Measurements from ENCODE around the gene ACAT1. TPM values are rescaled to one million over a fixed set of nuclear protein-coding genes. Genes with fewer than 3 reads are reported as not detected.
"Not testable (repeated sequence)": the region's sequence is repeated elsewhere in the genome, so short reads cannot be mapped to it uniquely, and the experiment has no call there.

ACAT1 gene
- 100 to 1,000 TPM in 1 of 4 donors, 10 to 100 TPM in 3; 39.0 to 101 (median 79.9) TPM for polyA plus RNA-seq (ENCODE audit: insufficient read length in 4 of 4)

DNA sequence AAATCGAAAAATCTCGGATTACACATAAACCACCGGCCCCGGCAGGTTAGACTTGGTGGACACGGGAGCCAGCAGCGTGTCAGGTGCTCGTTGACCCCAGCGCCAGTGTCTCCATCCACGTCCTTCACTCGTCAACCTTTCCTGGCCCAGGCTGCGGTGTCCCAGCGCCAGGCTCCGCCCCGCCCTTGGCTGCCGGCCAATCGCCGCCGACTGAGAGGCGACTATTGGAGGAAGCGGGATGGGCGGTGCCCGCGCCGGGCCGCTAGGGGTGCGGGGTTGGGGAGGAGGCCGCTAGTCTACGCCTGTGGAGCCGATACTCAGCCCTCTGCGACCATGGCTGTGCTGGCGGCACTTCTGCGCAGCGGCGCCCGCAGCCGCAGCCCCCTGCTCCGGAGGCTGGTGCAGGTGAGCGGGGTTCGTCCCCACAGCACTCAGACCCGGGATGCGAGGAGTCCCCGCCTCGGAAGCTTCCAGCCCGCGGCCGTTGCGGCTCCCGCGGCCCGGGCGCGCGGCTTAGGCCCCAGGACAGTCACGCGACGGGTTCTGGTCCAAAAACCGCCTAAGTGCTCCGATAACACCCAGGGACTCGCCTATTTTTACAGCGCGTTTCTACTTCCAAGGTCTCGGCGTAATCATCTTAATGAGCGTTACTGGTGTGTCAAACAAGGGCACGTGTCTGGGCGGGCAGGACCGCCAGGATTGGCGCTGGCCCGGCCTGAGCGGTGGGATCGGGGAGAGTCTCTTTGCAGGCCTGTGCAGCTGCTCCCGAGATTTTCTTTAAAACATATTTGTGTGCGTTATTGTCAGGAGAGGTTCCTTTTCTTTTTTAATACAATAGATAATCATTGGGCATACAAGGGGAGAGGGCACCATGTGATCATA, at the start of gene ACAT1:
Gene ACAT1 (plus strand): TSS at position 294 of the 882 bp plus-strand sequence. CDS start 40 bp downstream, at position 334.
- peak; percentile 69 to 82 (median 80) for DNase-seq (ENCODE audit: low read depth in 4 of 4, low spot score in 3 of 4)

DNA sequence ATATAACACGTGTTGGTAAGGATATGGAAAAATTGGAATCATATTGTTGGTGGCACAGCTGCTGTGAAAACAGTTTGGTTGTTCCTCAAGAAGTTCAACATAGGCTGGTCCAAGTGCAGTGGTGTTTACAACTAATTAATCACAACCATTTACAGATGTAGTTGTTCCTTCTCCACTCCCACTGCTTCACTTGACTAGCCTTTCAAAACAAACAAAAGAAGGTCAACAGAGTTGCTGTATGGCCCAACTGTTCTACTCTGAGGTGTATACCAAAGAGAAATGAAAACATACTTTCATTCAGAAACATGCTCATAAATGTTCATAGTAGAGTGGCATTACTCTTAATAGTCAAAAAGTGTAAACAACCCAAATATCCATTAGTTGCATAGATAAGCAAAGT, 36.6 kb upstream of the ACAT1 start:
- DNase-seq (ENCODE audit: low read depth in 4 of 4, low spot score in 3 of 4): peak in 2 of 4 donors; percentile 2 to 9

DNA sequence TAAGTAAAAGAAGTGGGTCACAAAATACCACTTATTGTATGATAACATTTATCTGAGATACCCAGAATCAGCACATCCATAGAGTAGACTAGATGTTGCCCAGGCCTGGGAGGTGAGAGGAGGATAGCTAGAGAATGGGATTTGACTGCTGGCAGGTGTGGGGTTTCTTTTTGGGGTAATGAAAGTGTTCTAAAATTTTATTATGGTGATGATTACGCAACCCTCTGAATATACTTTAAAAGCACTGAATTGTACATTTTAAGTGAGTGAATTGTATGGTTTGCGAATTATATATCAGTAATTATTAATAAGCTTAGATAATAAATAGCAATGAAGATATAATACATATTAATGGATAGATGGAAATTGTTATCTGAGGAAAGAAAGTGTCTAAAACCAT, 35.7 kb upstream of the ACAT1 start:
- DNase-seq (ENCODE audit: low read depth in 4 of 4, low spot score in 3 of 4): no peak

DNA sequence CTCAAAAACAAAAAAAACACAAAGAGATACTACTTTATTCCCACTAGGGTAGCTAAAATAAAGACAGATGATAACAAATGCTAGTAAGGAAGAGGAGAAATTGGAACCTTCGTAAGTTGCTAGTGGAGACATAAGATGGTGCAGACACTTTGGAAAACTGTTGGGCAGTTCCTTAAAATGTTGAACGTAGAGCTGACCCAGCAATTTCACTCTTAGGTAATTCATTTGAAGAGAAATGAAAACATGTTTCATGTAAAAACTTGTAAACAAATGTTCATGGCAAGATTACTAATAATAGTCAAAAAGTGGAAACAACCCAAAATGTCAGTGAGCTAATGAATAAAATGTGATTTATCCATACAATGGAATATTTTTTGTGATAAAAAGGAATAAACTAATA, 29.2 kb upstream of the ACAT1 start:
- DNase-seq (ENCODE audit: low read depth in 4 of 4, low spot score in 3 of 4): no peak

DNA sequence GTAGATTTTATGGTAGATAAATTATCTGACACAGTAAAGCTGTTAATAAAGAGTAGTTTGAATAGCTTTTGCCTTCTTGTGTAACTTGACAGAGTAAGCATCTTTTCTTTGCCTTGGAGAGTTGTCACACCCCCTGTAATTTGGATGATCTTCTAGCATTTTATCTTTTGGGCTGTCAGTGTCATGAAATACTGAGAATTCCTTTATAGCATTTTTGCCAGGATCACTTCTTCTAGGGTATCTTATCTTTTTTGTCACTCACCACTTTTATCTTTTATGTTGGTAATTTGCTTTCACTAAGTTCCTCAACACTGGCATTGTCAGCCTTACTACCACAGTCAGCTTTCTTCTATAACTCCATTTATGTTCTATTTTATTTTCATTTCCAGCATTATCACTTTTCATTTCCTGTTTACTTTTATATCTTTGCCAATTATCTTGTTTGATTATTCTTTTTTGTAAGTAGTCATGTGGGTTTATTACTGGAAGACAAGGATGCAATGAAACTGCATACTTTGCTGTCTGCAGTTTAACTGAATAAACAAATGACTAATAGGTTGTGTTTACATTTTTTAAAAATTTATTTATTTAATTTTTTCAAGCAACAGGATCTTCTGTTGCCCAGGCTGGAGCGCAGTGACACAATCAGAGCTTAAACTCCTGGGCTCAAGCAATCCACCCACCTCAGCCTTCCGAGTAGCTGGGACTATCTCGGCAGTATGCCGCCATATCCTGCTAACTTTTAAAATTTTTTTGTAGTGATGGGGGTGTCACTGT, 28.1 kb upstream of the ACAT1 start:
- DNase-seq (ENCODE audit: low read depth in 4 of 4, low spot score in 3 of 4): no peak

DNA sequence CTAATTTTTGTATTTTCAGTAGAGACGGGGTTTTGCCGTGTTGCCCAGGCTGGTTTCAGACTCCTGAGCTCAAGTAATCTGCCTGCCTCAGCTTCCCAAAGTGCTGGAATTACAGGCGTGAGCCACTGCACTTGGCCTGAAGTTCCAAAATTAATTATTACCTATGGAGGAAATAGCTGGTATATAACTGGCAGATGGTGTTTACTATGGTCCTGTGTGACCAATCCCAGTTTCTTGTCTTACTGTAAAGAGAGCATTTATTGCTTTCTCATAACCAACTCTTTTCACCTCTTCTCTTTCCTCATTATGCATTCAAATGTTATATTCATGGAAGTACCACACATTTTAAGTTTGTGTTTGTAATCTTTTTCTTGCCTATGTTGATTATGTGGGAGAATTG, 24.2 kb upstream of the ACAT1 start:
- DNase-seq (ENCODE audit: low read depth in 4 of 4, low spot score in 3 of 4): no peak

DNA sequence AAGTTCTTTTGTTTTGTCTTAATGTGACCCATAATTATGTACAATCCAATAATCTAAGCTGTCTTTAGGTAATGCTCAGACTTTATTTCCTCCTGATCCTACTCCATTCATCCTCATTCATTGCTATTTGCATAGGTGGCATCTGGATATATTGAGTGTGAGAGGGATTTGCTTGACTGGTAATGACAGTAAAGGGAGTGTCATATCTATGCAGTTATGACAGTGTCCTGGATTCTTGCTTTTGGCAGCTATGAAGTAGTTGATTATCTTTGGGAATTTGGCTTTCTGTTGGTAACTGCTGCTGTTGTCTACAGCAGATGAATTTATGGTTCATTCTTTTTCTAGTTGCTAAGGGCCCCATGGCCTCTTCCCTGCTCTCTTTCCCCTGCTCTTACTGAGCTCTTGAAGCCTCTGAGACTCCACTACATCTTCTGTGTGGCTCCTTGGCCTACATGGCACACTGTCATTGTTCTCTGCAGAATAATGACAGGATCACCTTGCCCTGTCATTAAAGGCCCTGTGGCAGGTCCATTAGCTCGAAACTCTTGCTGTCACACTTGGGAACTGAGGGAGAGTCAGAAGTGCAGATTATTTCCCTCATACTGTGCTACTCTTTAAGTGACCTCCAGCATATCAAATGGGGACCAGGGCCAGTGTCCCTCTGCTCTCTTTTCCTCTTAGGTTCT, 20.1 kb upstream of the ACAT1 start:
- no peak for DNase-seq (ENCODE audit: low read depth in 4 of 4, low spot score in 3 of 4)

DNA sequence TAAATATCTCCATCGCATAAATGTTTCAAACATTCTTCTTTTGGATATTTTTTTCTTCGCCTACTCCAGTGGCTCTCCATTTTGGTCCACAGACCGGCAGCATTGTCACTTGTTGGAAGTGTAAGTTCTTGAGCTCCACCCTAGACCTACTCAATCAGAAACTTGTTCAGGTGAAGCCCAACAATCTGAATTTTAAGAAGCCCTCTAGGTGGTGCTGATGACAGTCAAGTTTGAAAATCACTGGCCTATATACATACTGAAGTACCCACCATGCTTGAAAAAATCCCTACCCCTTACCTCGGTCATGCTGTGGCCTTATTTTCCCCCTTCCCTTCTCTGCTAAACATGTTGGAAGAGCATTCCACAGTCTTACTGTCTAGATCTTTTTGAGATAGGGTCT, 10.2 kb upstream of the ACAT1 start:
- DNase-seq (ENCODE audit: low read depth in 4 of 4, low spot score in 3 of 4): no peak

DNA sequence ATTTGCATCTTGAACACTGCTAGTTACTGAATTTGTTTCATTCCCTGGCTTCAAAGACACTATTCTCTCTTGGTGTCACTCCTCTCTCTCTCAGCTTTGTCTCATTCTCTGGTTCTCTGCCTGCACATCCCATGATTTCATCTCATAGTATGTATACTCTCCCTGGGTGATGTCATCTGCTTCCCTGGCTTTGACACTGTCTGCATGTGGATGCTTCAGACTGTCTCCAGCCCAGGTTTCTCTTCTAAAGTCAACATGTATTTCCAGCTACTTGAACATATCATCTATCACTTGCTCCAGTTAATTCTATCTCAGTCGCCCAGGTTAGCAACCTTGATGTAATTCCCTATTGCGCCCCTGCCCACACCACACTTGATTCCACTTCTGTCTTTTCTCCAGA, 9.3 kb upstream of the ACAT1 start:
- peak in 1 of 4 donors; percentile 15 for DNase-seq (ENCODE audit: low read depth in 4 of 4, low spot score in 3 of 4)

DNA sequence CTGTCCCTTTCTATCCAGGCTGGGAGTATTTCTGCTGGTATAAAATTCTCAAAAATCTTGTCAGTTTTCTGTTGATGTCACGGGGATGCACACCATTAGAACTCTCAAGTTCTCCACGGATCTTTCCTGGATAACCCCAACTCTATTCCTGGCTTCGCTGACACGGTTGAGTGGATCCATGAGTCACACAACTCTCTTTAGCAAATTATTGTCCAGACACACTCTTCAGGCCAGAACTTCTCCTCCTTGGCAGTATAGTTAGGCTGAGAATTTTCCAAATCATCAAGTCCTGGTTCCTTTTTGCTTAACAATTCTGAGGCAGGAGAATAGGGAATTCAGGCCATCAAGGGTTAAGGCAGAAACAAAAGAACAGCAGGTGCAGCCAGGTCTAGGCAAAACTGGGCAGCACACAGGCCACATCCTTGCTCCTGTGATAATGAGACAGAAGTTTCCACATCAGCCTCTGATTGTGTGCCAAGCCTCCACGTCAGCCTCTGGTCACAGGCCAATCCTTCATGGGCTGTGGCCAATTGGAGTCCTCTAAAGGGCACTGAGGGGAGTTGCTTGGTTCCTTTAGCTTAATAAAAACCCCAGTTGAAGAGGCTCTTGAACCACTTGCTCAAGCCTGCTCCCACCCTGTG, 5.7 kb upstream of the ACAT1 start:
- DNase-seq (ENCODE audit: low read depth in 4 of 4, low spot score in 3 of 4): peak in 2 of 4 donors; percentile 32 to 36

DNA sequence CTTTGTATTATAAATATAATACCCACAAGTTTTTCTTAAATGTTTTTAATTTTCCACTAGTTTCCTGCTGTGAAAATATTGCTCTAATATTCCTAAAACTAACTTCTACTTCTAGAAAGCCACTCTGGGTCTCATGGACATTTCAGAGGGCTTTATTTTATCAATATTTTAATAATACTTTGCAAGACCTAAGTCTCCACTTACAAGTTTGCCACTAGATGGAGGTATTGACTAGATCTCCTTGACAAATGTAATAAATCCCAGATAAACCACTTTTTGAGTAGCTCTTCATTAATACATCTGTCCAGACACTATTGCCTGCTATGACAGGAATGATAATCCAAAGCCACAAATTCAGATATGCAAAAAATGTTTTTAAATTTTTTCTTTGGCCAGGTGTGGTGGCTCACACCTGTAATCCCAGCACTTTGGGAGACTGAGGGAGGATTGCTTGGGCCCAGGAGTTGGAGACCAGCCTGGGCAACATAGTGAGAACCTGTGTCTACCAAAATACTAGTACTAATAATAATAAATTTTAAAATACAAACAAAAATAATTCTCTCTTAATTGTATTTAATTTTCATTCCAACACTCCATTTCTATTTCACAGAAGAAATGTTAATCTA, 3.5 kb upstream of the ACAT1 start:
- peak in 1 of 4 donors; percentile 11 for DNase-seq (ENCODE audit: low read depth in 4 of 4, low spot score in 3 of 4)

DNA sequence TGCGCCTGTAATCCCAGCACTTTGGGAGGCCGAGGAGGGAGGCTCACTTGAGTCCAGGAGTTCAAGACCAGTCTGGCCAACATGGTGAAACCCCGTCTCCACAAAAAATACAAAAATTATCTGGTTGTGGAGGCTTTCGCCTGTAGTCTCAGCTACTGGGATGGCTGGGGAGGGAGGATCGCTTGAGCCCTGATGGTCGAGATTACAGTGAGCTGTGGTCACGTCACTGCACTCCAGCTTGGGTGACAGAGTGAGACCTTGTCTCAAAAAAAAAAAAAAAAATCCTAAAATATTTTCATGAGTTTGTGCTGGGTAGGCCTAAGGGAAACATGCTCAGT, 462 bp upstream of the ACAT1 start:
- DNase-seq (ENCODE audit: low read depth in 4 of 4, low spot score in 3 of 4): not testable (repeated sequence)

DNA sequence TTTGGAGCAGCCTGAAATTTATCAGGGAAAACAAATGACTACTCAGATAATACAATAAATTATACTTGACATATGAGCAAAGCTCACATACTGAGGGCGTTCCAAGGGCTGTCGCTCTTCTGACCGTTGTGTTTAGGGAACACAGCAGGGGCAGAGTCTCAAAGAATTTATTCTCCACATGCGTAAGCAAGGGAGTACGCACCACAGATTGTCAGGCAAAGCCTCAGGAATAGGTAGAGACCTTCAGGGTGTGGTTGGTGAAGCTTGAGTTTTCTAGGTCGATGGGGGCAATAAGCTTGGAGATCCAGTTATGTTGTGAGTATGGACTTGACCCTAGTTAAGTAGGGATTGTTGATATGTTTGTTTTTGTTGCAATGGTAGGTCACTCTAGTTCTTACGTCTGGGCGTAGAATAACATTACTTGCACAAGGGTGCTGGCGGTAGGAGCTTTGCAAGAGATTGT, 830 bp downstream of the ACAT1 start:
- DNase-seq (ENCODE audit: low read depth in 4 of 4, low spot score in 3 of 4): peak in 1 of 4 donors; percentile 7

DNA sequence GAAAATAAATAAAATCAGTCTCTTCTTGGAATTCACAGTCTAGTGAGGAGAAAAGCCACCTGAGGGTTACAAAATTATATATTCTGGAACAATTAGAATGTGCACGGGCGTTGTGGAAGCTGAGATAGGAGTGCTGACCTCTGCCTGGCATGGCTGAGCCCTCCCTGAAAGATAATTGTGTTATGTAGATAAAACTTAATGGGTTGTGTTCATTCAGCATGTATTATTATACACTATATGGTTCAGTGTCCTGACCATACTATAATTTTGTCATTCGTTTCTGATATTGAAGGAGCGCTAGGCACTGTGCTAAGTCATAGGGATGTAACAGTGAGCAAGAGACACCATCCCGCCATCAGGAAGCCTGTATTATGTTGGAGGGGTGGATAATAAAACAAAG, 3.7 kb downstream of the ACAT1 start:
- no peak for DNase-seq (ENCODE audit: low read depth in 4 of 4, low spot score in 3 of 4)

DNA sequence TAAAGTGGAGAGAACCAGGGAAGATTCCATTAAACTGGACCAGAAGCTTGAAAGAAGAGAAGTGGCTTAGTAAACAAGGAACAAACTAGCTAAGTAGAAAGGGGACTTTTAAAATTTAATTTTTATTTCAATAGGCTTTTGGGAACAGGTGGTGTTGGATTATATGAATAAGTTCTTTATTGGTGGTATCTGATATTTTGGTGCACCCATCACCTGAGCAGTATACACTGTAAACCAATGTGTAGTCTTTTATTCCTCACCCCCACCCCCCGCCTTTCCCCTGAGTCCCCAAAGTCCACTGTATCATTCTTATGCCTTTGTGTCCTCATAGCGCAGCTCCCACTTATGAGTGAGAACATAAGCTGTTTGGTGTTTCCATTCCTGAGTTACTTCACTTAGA, 7.4 kb downstream of the ACAT1 start:
- DNase-seq (ENCODE audit: low read depth in 4 of 4, low spot score in 3 of 4): no peak

DNA sequence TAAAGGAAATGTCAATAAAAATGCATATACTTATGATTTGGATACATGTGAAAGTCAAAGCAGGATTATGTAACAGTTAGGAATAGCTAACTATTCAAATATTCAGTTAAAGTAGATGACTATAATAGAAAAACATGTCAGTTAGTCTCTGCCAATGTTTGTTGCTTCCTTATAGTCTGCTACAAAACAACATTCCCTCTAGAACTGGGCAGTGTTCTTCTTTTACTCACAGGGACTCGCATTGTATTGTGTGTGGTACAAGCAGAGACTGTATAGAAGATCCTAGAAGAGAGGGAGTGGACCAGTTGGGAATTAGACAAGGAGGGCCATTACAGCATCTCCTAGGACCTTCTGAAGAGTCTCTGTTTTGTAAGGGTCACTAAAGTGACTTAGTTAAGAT, 10.6 kb downstream of the ACAT1 start:
- DNase-seq (ENCODE audit: low read depth in 4 of 4, low spot score in 3 of 4): no peak

DNA sequence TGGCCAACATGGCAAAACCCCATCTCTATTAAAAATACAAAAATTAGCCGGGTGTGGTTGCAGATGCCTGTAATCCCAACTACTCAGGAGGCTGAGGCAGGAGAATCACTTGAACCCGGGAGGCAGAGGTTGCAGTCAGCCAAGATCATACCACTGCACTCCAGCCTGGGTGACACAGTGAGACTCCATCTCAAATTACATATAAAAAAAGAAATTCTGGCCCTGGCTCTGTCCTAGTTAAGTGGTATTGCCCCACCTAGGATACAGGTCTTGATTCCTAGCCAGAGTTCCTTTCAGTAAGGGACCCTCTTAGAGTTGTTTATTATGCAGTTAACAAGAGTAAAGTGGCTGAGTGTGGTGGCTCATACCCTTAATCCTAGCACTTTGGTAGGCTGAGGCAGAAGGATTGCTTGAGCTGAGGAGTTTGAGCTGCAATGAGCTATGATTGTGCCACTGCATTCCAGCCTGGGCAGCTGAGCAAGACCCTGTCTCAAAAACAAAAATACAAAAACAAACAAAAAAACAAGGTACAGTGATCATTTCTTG, 11.7 kb downstream of the ACAT1 start:
- DNase-seq (ENCODE audit: low read depth in 4 of 4, low spot score in 3 of 4): not testable (repeated sequence)

DNA sequence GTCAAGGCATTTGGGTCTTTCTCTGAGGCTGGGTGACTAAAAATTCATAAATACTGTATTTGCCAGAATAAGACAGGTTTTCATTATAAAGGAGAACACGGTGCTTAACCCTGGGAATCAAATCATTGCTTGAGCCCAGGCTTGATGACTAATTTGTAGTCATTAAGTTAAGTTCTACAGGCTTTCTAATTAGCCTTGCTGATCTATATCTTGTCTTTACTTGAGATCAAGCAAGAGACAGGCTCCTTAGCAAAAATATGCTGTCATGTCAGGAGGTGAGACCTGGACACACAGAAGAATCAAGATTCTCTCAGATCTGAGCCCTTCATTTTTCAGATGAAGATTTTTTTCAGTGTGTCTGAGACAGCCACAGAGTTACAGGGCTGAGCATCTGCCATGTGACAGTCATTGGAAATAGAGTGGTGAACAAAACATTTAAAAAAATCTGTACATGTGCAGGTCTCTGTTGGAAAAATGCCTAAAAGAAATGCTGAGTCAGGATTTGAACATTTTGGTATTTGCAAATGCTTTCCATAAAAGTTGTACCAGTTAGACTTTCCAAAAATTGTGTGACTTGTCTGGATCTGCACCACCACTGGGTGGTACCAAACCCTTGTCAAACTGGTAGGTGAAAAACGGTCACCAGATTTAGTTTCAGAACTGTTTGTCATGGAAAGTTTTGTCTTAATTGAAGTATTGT, 14.6 kb downstream of the ACAT1 start:
- DNase-seq (ENCODE audit: low read depth in 4 of 4, low spot score in 3 of 4): no peak

DNA sequence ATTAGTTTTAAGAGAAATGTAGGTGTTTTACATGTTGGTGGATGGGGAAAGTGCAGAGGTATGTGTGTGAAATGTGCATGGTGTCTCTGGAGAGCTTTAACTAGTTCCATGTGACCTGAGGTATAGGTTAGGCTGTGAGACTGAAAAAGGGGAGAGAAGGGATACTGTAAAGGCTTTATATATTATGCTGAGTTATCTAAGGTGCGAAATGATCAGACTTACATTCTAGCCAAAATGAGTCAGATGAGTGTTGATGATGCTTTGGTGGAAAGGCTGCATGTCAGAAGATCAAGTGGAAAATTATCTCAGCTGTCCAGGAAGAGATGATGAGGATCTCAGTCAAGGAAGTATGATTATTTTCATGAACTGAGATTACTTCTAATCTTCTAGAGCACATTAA, 15.8 kb downstream of the ACAT1 start:
- DNase-seq (ENCODE audit: low read depth in 4 of 4, low spot score in 3 of 4): no peak
